Endodermal cell (in vitro differentiated cells): ENCODE results near the gene PSMA7. TPM values are rescaled to one million over a fixed set of nuclear protein-coding genes. Genes with fewer than 3 reads are reported as not detected.

Source experiments
- DNase-seq: peaks from one replicate; pipeline ENCODE4 v3.0.0-alpha.2; 2017
- H3K27ac ChIP-seq: 2 replicates; pipeline ENCODE4 v1.5.1; 2013; ENCODE audit warnings: mild to moderate bottlenecking, low read depth, low read length, moderate library complexity
- H3K27me3 ChIP-seq: 2 replicates; pipeline ENCODE4 v1.6.1; 2013; ENCODE audit warnings: mild to moderate bottlenecking, low read length, moderate library complexity; ENCODE audit not compliant: insufficient read depth, control insufficient read depth, poor library complexity, severe bottlenecking
- H3K36me3 ChIP-seq: 2 replicates; pipeline ENCODE4 v1.7.0; 2013; ENCODE audit warnings: mild to moderate bottlenecking, low read length, moderate library complexity; ENCODE audit not compliant: control insufficient read depth, insufficient read depth
- H3K4me1 ChIP-seq: one replicate; pipeline ENCODE4 v1.7.0; 2013; ENCODE audit warnings: low read length; ENCODE audit not compliant: control insufficient read depth, insufficient read depth
- H3K4me3 ChIP-seq: 2 replicates; pipeline ENCODE4 v1.5.1; 2013; ENCODE audit warnings: mild to moderate bottlenecking, low read length, moderate library complexity
- H3K9ac ChIP-seq: 2 replicates; pipeline ENCODE4 v1.6.1; 2013; ENCODE audit warnings: mild to moderate bottlenecking, low read length, moderate library complexity; ENCODE audit not compliant: poor library complexity, severe bottlenecking; ENCODE audit errors: extremely low read depth
- H3K9me3 ChIP-seq: 2 replicates; pipeline ENCODE4 v1.6.1; 2013; ENCODE audit warnings: mild to moderate bottlenecking, low read length, moderate library complexity; ENCODE audit not compliant: control insufficient read depth
- H3K27ac Mint-ChIP-seq: 2 replicates; pipeline ENCODE4 v1.8.0; 2020; ENCODE audit warnings: mixed read lengths
- H3K27me3 Mint-ChIP-seq: 2 replicates; pipeline ENCODE4 v1.8.0; 2021; ENCODE audit warnings: mild to moderate bottlenecking, mixed read lengths; ENCODE audit not compliant: insufficient read depth
- H3K36me3 Mint-ChIP-seq: 2 replicates; pipeline ENCODE4 v1.8.0; 2020; ENCODE audit warnings: low read depth, mixed read lengths
- H3K4me1 Mint-ChIP-seq: 2 replicates; pipeline ENCODE4 v1.8.0; 2020; ENCODE audit warnings: mixed read lengths
- H3K4me3 Mint-ChIP-seq: 2 replicates; pipeline ENCODE4 v1.8.0; 2020; ENCODE audit warnings: mild to moderate bottlenecking, moderate library complexity, mixed read lengths
- H3K9me3 Mint-ChIP-seq: 2 replicates; pipeline ENCODE4 v1.8.0; 2020; ENCODE audit warnings: mild to moderate bottlenecking, mixed read lengths
- WGBS, 2 experiments: methylation state at CpG; one replicate each; pipeline versions ENCODE4 v1.1.5 to v1.1.7; 2013; ENCODE audit warnings: missing lambda C conversion rate in 2 of 2, mixed read lengths in 1 of 2; ENCODE audit not compliant: insufficient coverage in 1 of 2, insufficient read length in 1 of 2; 5-methylcytosine and 5-hydroxymethylcytosine counted together
- total RNA-seq, 2 donors: library from RNA; stranded (reverse); fragmentation: NEBNext Ultra II Directional in 1 of 2; extraction: Animal tissue kit (Norgen Biotek cat#: 25700) in 1 of 2; gene quantifications; 2 replicates in 1 of 2; 3 replicates in 1 of 2; pipeline ENCODE4 v1.2.1, GENCODE V29; 2021
- TF ChIP-seq, protein P1 (sequence below): fragments of 200-600 bp; sonication (generic); conservative IDR thresholded peaks from 2 replicates; pipeline ENCODE4 v1.5.0; 2021; ENCODE audit warnings: antibody characterized with exemption, mild to moderate bottlenecking

PSMA7 gene
- total RNA-seq, 2 donors from 2014 or later, result 279 to 280 TPM

DNA sequence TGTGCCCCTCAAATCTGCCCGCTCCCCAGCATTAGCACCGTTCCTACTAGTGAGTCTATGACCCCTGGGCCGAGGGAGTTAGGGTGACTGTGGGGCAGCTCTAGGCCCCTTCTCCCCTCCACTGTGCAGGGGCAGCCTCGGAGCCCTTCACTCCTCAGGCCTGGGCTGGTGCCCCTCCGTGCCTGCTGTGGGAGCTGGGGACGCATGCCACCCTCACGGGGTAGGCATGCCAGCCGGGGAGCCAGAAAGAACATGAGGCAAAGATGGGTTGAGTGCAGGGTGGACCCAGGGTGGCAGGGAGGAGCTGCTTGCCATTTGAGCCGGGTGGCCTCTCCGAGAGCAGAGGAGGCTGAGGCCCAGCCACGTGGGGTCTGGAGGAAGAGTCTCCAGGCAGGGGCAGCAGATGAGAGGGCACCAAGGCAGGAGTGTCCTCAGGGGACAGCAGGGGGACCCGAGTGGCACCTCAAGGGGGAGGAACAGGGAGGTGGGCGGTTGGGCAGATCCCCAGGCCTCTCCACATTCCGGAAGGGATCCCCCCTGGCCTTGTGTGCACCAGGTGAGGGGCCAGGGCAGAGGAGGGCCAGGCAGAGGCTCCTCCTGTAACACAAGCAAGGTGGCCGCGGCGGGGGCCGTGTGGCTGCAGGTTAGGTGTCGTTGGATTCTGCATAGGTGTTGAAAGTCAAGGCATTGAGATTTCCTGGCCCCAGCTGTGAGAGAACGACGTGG is 39.5 kb downstream of the PSMA7 start:
- Histone ChIP-seq H3K27ac (no peak overlapping the region), H3K4me1 (no peaks in the 10 kb centered on the region), H3K36me3 (no peaks in the 10 kb centered on the region), H3K9ac (no peak overlapping the region), H3K4me3 (no peak overlapping the region), H3K9me3 (peaks cover under 1% of the 10 kb centered on the region), H3K27me3 (no peaks in the 10 kb centered on the region)
- H3K4me3 Mint-ChIP-seq, result no peak overlapping the region
- H3K27ac Mint-ChIP-seq, result no peak overlapping the region
- no peaks in the 10 kb centered on the region for H3K36me3 Mint-ChIP-seq
- WGBS, 2 experiments, result 78 to 88% methylated on average over 12 to 21 of the region's 21 CpGs
- peaks cover 25% of the 10 kb centered on the region for H3K27me3 Mint-ChIP-seq
- peak; percentile 61 for DNase-seq
- TF ChIP-seq, protein P1, sequence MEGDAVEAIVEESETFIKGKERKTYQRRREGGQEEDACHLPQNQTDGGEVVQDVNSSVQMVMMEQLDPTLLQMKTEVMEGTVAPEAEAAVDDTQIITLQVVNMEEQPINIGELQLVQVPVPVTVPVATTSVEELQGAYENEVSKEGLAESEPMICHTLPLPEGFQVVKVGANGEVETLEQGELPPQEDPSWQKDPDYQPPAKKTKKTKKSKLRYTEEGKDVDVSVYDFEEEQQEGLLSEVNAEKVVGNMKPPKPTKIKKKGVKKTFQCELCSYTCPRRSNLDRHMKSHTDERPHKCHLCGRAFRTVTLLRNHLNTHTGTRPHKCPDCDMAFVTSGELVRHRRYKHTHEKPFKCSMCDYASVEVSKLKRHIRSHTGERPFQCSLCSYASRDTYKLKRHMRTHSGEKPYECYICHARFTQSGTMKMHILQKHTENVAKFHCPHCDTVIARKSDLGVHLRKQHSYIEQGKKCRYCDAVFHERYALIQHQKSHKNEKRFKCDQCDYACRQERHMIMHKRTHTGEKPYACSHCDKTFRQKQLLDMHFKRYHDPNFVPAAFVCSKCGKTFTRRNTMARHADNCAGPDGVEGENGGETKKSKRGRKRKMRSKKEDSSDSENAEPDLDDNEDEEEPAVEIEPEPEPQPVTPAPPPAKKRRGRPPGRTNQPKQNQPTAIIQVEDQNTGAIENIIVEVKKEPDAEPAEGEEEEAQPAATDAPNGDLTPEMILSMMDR, result no peak
- peaks cover 22% of the 10 kb centered on the region for H3K9me3 Mint-ChIP-seq
- H3K4me1 Mint-ChIP-seq, result no peaks in the 10 kb centered on the region

GRCh38 chr20:62101078-62101477 is 42.1 kb downstream of the PSMA7 start:
- no peak overlapping the region for H3K27ac ChIP-seq
- DNase-seq, result no peak
- H3K27me3 ChIP-seq, result no peaks in the 10 kb centered on the region
- Mint-ChIP-seq H3K4me1 (no peaks in the 10 kb centered on the region), H3K4me3 (no peak overlapping the region), H3K36me3 (no peaks in the 10 kb centered on the region), H3K9me3 (peaks cover 5% of the 10 kb centered on the region), H3K27me3 (peaks cover 18% of the 10 kb centered on the region), H3K27ac (no peak overlapping the region)
- no peak overlapping the region for H3K9ac ChIP-seq
- no peak overlapping the region for H3K4me3 ChIP-seq
- no peaks in the 10 kb centered on the region for H3K36me3 ChIP-seq
- TF ChIP-seq, protein P1, result no peak
- 87 to 93% methylated on average over 3 to 4 of the region's 4 CpGs for WGBS, 2 experiments
- H3K9me3 ChIP-seq, result no peaks in the 10 kb centered on the region
- no peaks in the 10 kb centered on the region for H3K4me1 ChIP-seq

DNA sequence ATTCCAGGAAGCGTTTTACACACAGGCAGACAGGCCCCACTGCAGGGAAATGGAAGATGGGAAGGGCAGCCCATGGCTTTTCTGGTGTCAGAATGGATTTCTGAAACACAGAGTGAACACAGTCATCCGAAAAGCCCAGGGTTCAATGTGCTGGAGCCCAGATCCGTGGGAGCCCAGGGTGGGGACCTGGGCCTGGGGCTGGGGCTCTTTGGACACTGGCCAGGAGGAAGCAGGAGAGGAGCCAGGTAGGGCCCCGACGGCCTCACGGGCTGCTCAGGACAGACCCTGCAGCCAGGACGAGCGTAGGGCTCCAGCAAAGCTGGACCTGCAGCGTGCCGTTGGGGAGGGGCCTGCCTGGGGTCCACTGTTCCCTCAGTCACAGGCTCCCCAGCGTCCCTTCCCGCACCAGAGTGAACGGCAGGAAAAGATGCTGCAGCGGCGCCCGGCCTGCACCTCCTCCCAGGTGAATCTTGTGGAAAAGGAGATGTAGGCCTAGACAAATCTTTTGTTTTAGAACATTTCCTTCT is 45.2 kb downstream of the PSMA7 start:
- Mint-ChIP-seq H3K9me3 (peaks cover 10% of the 10 kb centered on the region), H3K27ac (no peak overlapping the region), H3K4me3 (no peak overlapping the region), H3K4me1 (no peaks in the 10 kb centered on the region), H3K27me3 (peaks cover 18% of the 10 kb centered on the region), H3K36me3 (no peaks in the 10 kb centered on the region)
- Histone ChIP-seq H3K9me3 (peaks cover 5% of the 10 kb centered on the region), H3K9ac (no peak overlapping the region), H3K27me3 (no peaks in the 10 kb centered on the region), H3K4me1 (no peaks in the 10 kb centered on the region), H3K27ac (no peak overlapping the region), H3K36me3 (no peaks in the 10 kb centered on the region), H3K4me3 (no peak overlapping the region)
- DNase-seq, result no peak
- WGBS, 2 experiments, result 70 to 85% methylated on average over 2 to 16 of the region's 16 CpGs
- TF ChIP-seq, protein P1, result no peak
